Mucosa of stomach (tissue), 1 donor: ENCODE results near the gene CRTC2.

Experiments
- H3K27me3 ChIP-seq: one replicate; pipeline ENCODE4 v1.7.0; 2013; ENCODE audit warnings: mild to moderate bottlenecking, low read length; ENCODE audit not compliant: control insufficient read depth, insufficient read depth
- H3K36me3 ChIP-seq: one replicate; pipeline ENCODE4 v1.7.0; 2013; ENCODE audit warnings: low read length; ENCODE audit not compliant: control insufficient read depth, insufficient read depth
- H3K4me1 ChIP-seq: one replicate; pipeline ENCODE4 v1.7.0; 2013; ENCODE audit warnings: mild to moderate bottlenecking, low read length; ENCODE audit not compliant: control insufficient read depth, insufficient read depth
- H3K4me3 ChIP-seq: one replicate; pipeline ENCODE4 v1.7.0; 2013; ENCODE audit warnings: low read length
- H3K9ac ChIP-seq: one replicate; pipeline ENCODE4 v1.7.0; 2013; ENCODE audit warnings: mild to moderate bottlenecking, low read length, moderate library complexity
- H3K9me3 ChIP-seq: one replicate; pipeline ENCODE4 v1.7.0; 2013; ENCODE audit warnings: mild to moderate bottlenecking, low read length, moderate library complexity; ENCODE audit not compliant: control insufficient read depth
- donor health status: Pancreatic carcinoma.

CRTC2 gene

DNA sequence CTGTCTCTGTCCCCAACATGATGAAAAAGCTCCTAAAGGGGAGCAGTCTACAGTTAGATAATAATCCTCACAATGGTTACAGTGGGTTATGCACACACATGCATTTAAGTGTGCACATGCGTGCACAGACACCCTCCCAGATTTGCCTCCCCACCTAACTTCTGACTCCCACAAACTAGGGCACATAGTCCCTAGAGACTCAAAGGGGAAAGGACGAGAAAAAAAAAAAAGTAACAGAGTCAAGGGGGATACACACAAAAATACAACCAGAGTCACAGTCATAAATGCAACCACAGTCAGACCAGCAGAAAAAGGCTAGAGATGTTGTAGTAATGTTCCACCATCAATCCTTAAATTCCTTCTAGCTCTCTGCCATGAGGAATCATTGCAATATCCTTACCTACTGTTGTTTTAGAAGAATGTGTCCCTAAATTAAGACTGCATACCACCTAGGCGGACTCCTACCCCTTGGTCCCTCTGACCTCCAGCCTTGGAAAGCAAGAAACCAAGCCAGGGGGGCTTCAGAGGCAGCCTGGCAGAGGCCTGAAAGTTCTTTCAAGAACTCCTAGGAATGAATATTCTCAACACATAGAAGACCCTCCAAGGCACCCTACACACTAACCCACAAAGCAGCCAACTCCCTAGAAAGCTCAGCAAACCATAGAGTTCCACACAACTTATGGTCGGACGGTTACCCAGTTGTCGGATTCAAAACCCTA is 1.3 kb downstream of the CRTC2 start:
- Histone ChIP-seq H3K4me3 (peak overlapping the region; percentile 53), H3K36me3 (no peaks in the 10 kb centered on the region), H3K27me3 (no peaks in the 10 kb centered on the region), H3K9me3 (no peaks in the 10 kb centered on the region), H3K4me1 (peaks cover 37% of the 10 kb centered on the region), H3K9ac (peak overlapping the region; percentile 86)

DNA sequence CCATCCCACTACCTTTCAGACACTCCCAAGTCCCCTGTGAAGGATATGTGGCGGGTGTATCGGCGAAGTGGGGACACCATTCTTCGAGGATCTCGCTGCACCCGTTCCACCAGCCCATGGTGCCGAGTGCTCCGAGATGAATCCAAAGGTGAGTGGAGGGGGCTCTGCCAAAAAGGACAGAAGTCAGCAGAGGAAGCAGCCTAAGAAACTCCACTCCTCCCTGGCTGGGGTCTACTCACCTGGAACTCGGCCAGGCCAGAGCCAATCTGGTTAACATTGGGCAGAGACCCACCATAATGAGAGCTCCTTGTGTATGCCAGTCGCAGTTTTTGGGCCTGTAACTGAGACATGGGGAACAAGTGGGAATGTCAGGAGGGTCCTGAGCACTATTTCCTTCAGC is 3.6 kb downstream of the CRTC2 start:
- no peaks in the 10 kb centered on the region for H3K9me3 ChIP-seq
- H3K9ac ChIP-seq = no peak overlapping the region
- peaks cover 25% of the 10 kb centered on the region for H3K4me1 ChIP-seq
- no peaks in the 10 kb centered on the region for H3K27me3 ChIP-seq
- no peaks in the 10 kb centered on the region for H3K36me3 ChIP-seq
- H3K4me3 ChIP-seq = no peak overlapping the region

DNA sequence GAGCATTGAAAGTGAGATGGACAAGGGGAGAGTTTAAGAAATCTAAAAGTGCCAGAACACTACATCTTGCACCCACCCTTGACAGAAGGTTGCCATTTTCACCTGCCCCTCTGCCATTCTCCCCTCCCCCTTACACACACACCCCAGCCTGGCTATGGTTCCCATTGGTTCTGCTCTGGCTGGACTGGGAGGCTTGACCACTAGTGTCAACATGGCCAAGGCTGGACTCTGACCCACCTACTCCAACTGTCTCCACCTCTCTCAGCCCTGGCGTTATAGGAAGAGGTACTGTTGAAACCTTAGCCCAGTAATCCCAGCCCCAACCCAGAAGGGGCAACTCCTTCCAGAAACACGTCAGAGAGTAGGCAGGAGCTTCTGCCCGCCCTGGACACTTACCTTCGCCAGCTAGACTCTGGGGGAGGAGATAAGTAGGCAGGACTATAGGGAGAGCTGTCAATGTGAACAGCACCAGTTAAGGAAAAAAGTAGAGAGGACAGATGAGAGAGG is 4.5 kb downstream of the CRTC2 start:
- H3K9ac ChIP-seq = no peak overlapping the region
- H3K36me3 ChIP-seq = peaks cover 4% of the 10 kb centered on the region
- peaks cover 25% of the 10 kb centered on the region for H3K4me1 ChIP-seq
- H3K9me3 ChIP-seq = no peaks in the 10 kb centered on the region
- H3K4me3 ChIP-seq = no peak overlapping the region
- no peaks in the 10 kb centered on the region for H3K27me3 ChIP-seq

DNA sequence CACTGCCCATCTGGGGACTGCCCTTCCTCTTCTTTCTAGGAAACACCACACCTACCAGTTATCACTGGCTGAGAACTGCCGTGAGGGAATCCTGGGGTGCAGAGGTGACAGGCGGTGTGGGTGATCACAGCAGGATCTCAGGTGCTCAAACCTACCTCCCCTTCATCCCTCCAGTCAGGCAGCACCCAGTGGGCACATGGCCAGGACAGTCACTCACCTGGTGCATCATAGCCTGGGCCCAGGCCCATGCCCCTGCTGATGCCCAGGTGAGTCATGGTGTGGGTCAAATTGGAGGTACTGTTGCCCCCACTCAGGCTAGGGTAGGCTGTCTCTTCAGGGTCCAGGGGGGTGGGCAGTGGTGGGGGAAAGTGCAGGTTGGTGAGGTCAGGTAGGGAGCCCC is 6.6 kb downstream of the CRTC2 start:
- Histone ChIP-seq H3K9ac (no peak overlapping the region), H3K27me3 (no peaks in the 10 kb centered on the region), H3K4me1 (peaks cover 21% of the 10 kb centered on the region), H3K9me3 (no peaks in the 10 kb centered on the region), H3K4me3 (no peak overlapping the region), H3K36me3 (peaks cover 9% of the 10 kb centered on the region)

DNA sequence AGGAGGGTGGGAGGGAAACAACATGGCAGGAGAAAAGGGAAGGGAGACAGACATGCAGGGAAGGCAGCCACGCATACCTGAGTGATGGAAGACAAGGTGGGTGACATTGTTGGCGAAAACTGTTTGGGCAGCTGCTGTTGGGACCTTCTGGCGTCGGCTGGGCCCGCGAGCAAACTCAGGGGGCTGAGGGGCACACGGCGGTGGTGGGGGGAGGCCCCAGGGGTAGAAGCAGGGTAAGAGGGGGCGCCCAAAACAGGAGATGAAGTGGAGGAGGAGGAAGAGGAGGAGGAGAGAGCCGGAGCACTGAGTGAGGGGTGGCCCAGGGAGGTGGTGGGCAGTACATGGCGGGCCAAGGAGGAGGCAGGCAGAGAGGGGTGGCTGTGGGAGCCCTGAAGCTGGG is 7.2 kb downstream of the CRTC2 start:
- no peak overlapping the region for H3K4me3 ChIP-seq
- no peak overlapping the region for H3K9ac ChIP-seq
- H3K4me1 ChIP-seq = peaks cover 17% of the 10 kb centered on the region
- H3K36me3 ChIP-seq = peaks cover 9% of the 10 kb centered on the region
- no peaks in the 10 kb centered on the region for H3K27me3 ChIP-seq
- H3K9me3 ChIP-seq = no peaks in the 10 kb centered on the region

DNA sequence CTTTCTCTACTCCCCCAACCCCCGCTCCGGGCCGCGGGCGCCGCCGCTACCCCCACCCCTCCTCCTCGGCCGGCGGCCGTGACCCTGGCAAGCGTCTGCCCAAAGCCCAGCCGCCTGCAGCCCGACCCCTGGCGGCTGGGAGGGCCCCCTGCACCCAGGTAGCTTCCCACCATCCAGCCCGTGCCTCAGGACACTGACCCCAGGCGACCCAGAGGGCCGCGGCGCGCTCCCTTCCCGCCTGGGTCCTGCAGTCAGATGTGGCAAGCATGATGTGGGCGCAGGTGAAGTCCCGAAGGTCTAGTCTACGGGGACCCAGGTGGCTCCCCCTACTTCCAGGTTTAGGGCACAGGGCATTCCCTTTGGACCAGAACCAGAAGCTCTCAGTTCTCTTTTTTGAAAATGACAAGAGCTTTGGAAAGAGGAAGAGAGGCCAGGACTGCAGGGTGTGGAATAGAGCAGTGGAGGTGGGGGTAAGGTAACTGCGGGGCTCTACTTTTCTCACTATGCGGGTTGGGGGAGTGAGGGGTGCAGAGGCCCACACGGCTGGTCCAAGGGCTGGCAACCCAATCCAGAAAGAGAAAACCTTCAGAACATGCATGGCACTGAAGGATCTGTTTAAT is 11.7 kb downstream of the CRTC2 start, which contains the start of gene DENND4B:
DENND4B (minus strand) TSS at position 97 of the 620 bp plus-strand sequence. CDS start 2,344 bp downstream, outside the sequence.
- Histone ChIP-seq H3K4me1 (peaks cover 19% of the 10 kb centered on the region), H3K9me3 (no peaks in the 10 kb centered on the region), H3K27me3 (no peaks in the 10 kb centered on the region), H3K4me3 (peak within 1 kb of the TSS; percentile 91), H3K36me3 (peaks cover 9% of the 10 kb centered on the region), H3K9ac (peak within 1 kb of the TSS; percentile 92)

DNA sequence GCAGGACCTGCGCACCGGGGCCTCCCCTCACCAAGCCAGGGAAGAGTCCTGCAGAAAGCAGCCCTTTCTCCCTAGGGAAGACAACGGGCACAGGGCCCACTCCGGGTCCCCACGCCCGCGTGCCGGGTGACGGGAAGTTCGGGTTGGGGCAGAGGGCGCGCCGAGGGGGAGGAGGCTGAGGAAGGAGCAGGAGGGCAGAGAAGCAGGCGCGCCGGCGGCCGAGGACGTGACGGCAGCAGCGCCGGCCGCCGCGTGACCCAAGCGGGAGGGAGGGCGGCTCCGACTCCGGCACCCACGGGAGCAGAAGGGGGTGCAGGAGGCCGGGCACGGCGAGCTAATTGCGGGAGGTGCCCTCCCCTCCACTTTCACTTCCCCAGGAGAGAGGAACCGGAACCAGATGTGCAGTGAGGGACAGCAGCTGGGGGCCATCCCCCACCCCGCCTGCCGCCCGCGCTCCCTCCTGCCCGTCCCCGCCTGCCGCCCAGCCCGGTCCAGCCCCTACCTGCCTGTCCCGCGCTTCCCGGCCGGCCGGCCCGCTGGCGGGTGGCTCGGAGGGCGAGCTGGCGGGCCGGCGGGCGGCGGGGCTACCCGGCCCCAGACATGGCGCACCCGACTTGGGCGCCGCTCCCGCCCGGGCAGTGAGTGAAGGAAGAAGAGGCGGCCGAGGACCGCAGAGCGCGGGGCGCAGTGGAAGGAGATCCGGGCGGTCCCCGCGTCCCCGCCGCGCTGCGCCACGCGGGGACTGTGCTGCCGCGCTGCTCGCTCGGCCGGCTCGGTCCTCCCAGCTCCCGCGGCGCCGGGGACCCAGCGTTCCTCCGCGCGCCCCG is 12.4 kb downstream of the CRTC2 start:
- Histone ChIP-seq H3K4me1 (peaks cover 19% of the 10 kb centered on the region), H3K4me3 (peak overlapping the region; percentile 91), H3K9me3 (no peaks in the 10 kb centered on the region), H3K9ac (peak overlapping the region; percentile 92), H3K36me3 (peaks cover 9% of the 10 kb centered on the region), H3K27me3 (no peaks in the 10 kb centered on the region)

DNA sequence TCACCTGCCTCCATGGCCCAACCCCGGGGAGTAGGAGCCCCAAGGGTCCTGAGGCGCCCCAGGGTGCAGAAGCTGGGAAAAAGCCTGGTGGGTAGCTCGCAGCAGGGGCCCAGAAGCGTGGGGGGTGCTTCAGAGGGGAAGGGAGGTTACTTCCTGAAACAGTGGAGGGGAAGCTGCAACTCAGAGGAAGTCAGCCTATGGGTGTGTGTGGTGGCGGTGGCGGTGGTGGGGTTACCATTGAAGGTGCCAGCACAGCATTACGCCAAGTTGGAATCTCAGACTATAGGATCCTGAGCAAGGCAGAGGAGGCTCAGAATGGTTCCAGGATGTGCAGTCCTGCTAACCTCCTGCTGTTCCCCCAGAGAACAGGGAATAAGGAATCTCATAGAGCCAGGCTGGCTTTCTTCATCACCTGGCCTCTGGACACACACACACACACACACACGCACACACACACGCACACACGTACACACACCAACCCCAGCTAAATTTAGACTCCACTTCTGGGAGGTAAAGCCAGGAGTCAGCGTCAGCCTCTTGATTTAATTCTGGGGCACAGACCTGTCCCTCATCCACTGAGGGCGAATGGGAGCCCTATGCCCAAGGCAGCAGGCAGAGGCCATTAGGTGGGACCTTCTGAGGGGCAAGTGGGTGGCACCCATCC is 13.1 kb downstream of the CRTC2 start:
- Histone ChIP-seq H3K4me1 (peaks cover 19% of the 10 kb centered on the region), H3K9ac (peak overlapping the region; percentile 92), H3K27me3 (no peaks in the 10 kb centered on the region), H3K9me3 (no peaks in the 10 kb centered on the region), H3K4me3 (peak overlapping the region; percentile 91), H3K36me3 (peaks cover 9% of the 10 kb centered on the region)

DNA sequence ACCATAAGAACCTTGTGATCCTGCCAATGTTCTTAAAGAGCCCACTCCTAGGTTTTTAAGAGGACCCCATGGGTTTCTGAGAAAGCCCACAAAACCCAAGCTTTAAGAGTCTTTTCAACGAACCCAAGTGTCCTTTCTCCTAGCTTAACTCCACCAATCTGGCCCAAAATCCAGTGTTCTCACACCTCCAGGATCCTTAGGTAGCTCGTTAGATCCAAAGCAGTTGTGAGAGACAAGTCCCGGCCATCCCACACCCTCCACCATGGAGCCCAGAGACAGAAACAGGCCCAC is 13.6 kb downstream of the CRTC2 start:
- Histone ChIP-seq H3K4me3 (peak overlapping the region; percentile 91), H3K4me1 (peaks cover 19% of the 10 kb centered on the region), H3K9me3 (no peaks in the 10 kb centered on the region), H3K36me3 (peaks cover 9% of the 10 kb centered on the region), H3K27me3 (no peaks in the 10 kb centered on the region), H3K9ac (peak overlapping the region; percentile 92)

DNA sequence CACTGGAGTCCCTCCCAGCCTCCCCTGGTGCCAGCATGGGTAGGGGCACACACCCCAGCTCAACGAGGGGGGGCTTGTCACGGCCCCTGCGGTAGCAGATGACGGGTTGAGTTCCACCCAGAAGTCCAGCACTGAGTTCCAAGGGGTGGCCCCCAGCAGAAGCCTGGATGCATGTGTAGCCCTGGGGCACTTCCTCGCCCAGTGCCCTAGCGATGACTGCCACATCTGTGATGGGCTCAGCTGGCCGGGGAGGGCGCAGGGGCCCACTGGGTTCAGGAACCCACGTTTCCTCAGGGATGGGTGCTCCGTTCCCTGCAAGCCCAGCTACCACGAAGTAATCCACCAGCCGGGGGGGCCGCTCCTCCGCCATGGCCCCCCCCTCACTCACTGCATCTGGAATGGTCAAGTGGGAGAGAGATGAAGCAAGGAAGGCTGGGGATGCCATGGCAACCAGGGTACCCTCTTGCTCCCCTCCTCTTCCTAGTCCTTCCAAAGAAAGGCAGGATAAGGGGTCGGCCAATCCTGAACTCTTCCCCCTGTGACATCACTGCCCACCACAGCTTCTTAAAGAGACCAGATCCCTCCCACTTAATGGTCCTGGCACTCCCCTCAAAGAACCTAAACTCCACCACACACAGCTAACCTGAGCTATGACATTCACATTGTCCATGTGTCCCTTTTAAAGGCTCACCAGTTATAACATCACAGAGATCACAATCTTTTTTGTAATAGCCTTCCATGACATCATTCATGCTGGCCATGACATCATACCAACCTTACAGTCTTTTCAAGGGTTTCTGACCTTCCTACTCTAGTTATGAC is 14.2 kb downstream of the CRTC2 start:
- Histone ChIP-seq H3K36me3 (peaks cover 8% of the 10 kb centered on the region), H3K4me1 (peaks cover 19% of the 10 kb centered on the region), H3K9me3 (no peaks in the 10 kb centered on the region), H3K27me3 (no peaks in the 10 kb centered on the region), H3K9ac (peak overlapping the region; percentile 92), H3K4me3 (no peak overlapping the region)
